Hindlimb muscle (tissue), 1 donor: Measurements from ENCODE around the gene NCKAP5. TPM values are rescaled to one million over a fixed set of nuclear protein-coding genes. Genes with fewer than 3 reads are reported as not detected.
"Not testable (repeated sequence)": the region's sequence is repeated elsewhere in the genome, so short reads cannot be mapped to it uniquely, and the experiment has no call there.

Experiments used
- DNase-seq: peaks from one replicate; pipeline ENCODE4 v3.0.0-alpha.2; 2013
- polyA plus RNA-seq: library from polyadenylated mRNA; unstranded; fragments of 120-200 nt; gene quantifications from one replicate; pipeline ENCODE4 v1.2.1, GENCODE V29; 2013; ENCODE audit not compliant: insufficient read length

Gene NCKAP5
- polyA plus RNA-seq, 1 donor: 4.7 TPM

- no peak for DNase-seq
Observed at GRCh38 chr2:132860220-132860619, 708.0 kb downstream of the NCKAP5 start.

GRCh38 chr2:132859590-132859989 is 708.7 kb downstream of the NCKAP5 start:
- DNase-seq: no peak

GRCh38 chr2:132857319-132857718 is 710.9 kb downstream of the NCKAP5 start:
- no peak for DNase-seq

- DNase-seq: no peak
Observed at GRCh38 chr2:132850688-132851087, 717.6 kb downstream of the NCKAP5 start.

GRCh38 chr2:132849118-132849517 is 719.1 kb downstream of the NCKAP5 start:
- DNase-seq: no peak

GRCh38 chr2:132845339-132845738 is 722.9 kb downstream of the NCKAP5 start:
- DNase-seq: no peak

GRCh38 chr2:132844585-132844984 is 723.7 kb downstream of the NCKAP5 start:
- DNase-seq: no peak

- DNase-seq: no peak
Observed at GRCh38 chr2:132837769-132838168, 730.5 kb downstream of the NCKAP5 start.

GRCh38 chr2:132830321-132830827 is 737.9 kb downstream of the NCKAP5 start:
- DNase-seq: no peak

GRCh38 chr2:132825601-132826000 is 742.7 kb downstream of the NCKAP5 start:
- DNase-seq: no peak

- no peak for DNase-seq
Observed at GRCh38 chr2:132824716-132825115, 743.5 kb downstream of the NCKAP5 start.

- DNase-seq: no peak
Observed at GRCh38 chr2:132816234-132816633, 752.0 kb downstream of the NCKAP5 start.

GRCh38 chr2:132815516-132815915 is 752.7 kb downstream of the NCKAP5 start:
- DNase-seq: no peak

GRCh38 chr2:132814651-132815050 is 753.6 kb downstream of the NCKAP5 start:
- DNase-seq: no peak

GRCh38 chr2:132813422-132813821 is 754.8 kb downstream of the NCKAP5 start:
- no peak for DNase-seq

- DNase-seq: no peak
Observed at GRCh38 chr2:132811148-132811915, 756.9 kb downstream of the NCKAP5 start.

GRCh38 chr2:132809962-132810361 is 758.3 kb downstream of the NCKAP5 start:
- not testable (repeated sequence) for DNase-seq

GRCh38 chr2:132804051-132804450 is 764.2 kb downstream of the NCKAP5 start:
- peak; percentile 60 for DNase-seq

- no peak for DNase-seq
Observed at GRCh38 chr2:132798341-132798740, 769.9 kb downstream of the NCKAP5 start.

- no peak for DNase-seq
Observed at GRCh38 chr2:132797556-132797955, 770.7 kb downstream of the NCKAP5 start.

GRCh38 chr2:132797071-132797470 is 771.2 kb downstream of the NCKAP5 start:
- no peak for DNase-seq

GRCh38 chr2:132795220-132795619 is 773.0 kb downstream of the NCKAP5 start:
- no peak for DNase-seq

- no peak for DNase-seq
Observed at GRCh38 chr2:132793532-132793931, 774.7 kb downstream of the NCKAP5 start.

GRCh38 chr2:132790207-132790785 is 778.0 kb downstream of the NCKAP5 start:
- peak; percentile 23 for DNase-seq
